ENCODE data around the gene XPO6. TPM values are rescaled to one million over a fixed set of nuclear protein-coding genes. Genes with fewer than 3 reads are reported as not detected.

Gene XPO6
- total and polyA plus RNA-seq, 2 of the 13 experiments (the other 11 are each of a cell fraction or from before 2014, with no cell fraction given): 109 to 129 TPM

DNA sequence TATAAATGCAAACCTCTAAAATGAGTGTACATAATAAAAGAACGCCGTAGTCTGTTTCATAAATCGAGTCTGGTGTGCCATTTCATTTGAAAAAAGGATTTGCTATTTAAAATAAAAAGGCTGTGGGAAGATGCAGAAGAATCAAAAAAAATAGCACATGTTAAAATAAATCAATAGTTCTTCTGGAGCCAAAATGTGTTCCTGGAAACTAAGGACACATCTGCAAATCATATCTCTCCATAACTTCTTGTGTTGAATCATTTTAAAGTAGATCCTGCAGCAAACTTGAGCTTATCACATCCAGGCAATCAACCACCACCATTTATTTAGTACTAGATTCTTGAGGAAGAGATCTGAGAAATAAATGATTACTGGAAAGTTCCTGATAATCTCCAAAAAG, 29.0 kb downstream of the XPO6 start:
- no peak overlapping the region for H3K4me2 ChIP-seq (ENCODE audit: low read depth, low read length)
- no peak overlapping the region for H3K27ac ChIP-seq (ENCODE audit: extremely low read length, insufficient read depth, low read length)
- peaks cover 35% of the 10 kb centered on the region for H3K4me1 ChIP-seq (ENCODE audit: insufficient read depth, low read length)
- peaks cover 5 to 23% of the 10 kb centered on the region in 2 experiments; a peak in 4 of 5 replicates for H3K36me3 ChIP-seq (replicated peaks in 1 of 2; ENCODE audit: control insufficient read depth in 1 of 2, insufficient read depth in 2 of 2, low read length in 2 of 2)
- H4K20me1 ChIP-seq (ENCODE audit: insufficient read depth, low read length): peaks cover 28% of the 10 kb centered on the region
- ATAC-seq: no peak
- H3K9me3 ChIP-seq (ENCODE audit: low read length): no peaks in the 10 kb centered on the region
- H3K9ac ChIP-seq (ENCODE audit: insufficient read depth, low read depth, low read length): no peak overlapping the region
- no peak overlapping the region for H2AFZ ChIP-seq (ENCODE audit: low read length)
- H3K79me2 ChIP-seq (ENCODE audit: insufficient read depth, low read length): peaks cover 81% of the 10 kb centered on the region
- ChIA-PET POLR2A (no interaction called here), CTCF (ENCODE audit: low intra/inter-chr PET ratio, low total read pairs) (no interaction called here)
- DNase-seq (ENCODE audit: low spot score): no peak
- intact Hi-C loops (cut with micrococcal nuclease; ENCODE audit: unreplicated experiment): no loop called here
- H3K27me3 ChIP-seq (ENCODE audit: control insufficient read depth in 1 of 2, insufficient read depth in 2 of 2, low read length in 2 of 2): no peaks in the 10 kb centered on the region
- in situ Hi-C loops (cut with HindIII; ENCODE audit: extremely low pct_ligation_motif_present, low pct_unique_long_range_greater_than_20kb): no loop called here
- TF ChIP-seq JUN (CRISPR knock-in tag; IDR thresholded peaks at IDR 0.05) (no peak), HDAC6 (IDR thresholded peaks at IDR 0.05; ENCODE audit: low read depth, low read length) (no peak), SNAPC2 (CRISPR knock-in tag; IDR thresholded peaks at IDR 0.05) (no peak), PBX3 (CRISPR knock-in tag; IDR thresholded peaks at IDR 0.05; ENCODE audit: borderline replicate concordance) (no peak), ZNF292 (CRISPR knock-in tag; IDR thresholded peaks at IDR 0.05; ENCODE audit: borderline replicate concordance, low read depth) (no peak), FLYWCH1 (CRISPR knock-in tag; IDR thresholded peaks at IDR 0.05) (no peak), ZNF557 (CRISPR knock-in tag; IDR thresholded peaks at IDR 0.05) (no peak), ZNF749 (CRISPR knock-in tag; IDR thresholded peaks at IDR 0.05; ENCODE audit: borderline replicate concordance) (no peak), ZMAT5 (CRISPR knock-in tag; IDR thresholded peaks at IDR 0.05; ENCODE audit: borderline replicate concordance, low read depth) (no peak), ZNF367 (CRISPR knock-in tag; IDR thresholded peaks at IDR 0.05; ENCODE audit: borderline replicate concordance) (no peak), RBM22 (optimal IDR thresholded peaks at IDR 0.05; ENCODE audit: low read length) (no peak), ZNF597 (CRISPR knock-in tag; IDR thresholded peaks at IDR 0.05) (no peak), ZNF768 (CRISPR knock-in tag; IDR thresholded peaks at IDR 0.05) (no peak)
- TF ChIP-seq, protein P1, sequence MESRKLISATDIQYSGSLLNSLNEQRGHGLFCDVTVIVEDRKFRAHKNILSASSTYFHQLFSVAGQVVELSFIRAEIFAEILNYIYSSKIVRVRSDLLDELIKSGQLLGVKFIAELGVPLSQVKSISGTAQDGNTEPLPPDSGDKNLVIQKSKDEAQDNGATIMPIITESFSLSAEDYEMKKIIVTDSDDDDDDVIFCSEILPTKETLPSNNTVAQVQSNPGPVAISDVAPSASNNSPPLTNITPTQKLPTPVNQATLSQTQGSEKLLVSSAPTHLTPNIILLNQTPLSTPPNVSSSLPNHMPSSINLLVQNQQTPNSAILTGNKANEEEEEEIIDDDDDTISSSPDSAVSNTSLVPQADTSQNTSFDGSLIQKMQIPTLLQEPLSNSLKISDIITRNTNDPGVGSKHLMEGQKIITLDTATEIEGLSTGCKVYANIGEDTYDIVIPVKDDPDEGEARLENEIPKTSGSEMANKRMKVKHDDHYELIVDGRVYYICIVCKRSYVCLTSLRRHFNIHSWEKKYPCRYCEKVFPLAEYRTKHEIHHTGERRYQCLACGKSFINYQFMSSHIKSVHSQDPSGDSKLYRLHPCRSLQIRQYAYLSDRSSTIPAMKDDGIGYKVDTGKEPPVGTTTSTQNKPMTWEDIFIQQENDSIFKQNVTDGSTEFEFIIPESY (CRISPR knock-in tag; IDR thresholded peaks at IDR 0.05): no peak
- no TSS peak for BruUV-seq (replicated peaks)
- H3K4me3 ChIP-seq (replicated peaks in 1 of 3; ENCODE audit: insufficient read depth in 1 of 3, low read depth in 2 of 3, low read length in 3 of 3): no peak overlapping the region
- no peak for FAIRE-seq
- WGBS (ENCODE audit: low lambda C conversion rate): 98% methylated on average over 3 of the region's 3 CpGs
